T-helper 17 cell (primary cell): ENCODE results near the gene CHD1. TPM values are rescaled to one million over a fixed set of nuclear protein-coding genes. Genes with fewer than 3 reads are reported as not detected.
A peak's percentile ranks its signal among the peaks of the same experiment; 100 is the strongest.

Source experiments
- ATAC-seq: fragments of 150-1000 bp; cut with Tn5 transposase; 2 replicates; pipeline ENCODE4 v1.10.0; 2021; ENCODE audit warnings: mild to moderate bottlenecking, moderate library complexity
- DNase-seq, 3 donors: peaks; one replicate each; pipeline versions ENCODE4 v3.0.0 to v3.0.0-alpha.2; 2020 to 2021
- H3K9me3 ChIP-seq: one replicate; pipeline ENCODE4 v1.7.0; 2013; ENCODE audit warnings: low read length, mild to moderate bottlenecking; ENCODE audit not compliant: control insufficient read depth, poor library complexity, severe bottlenecking
- H3K27ac Mint-ChIP-seq: one replicate; pipeline ENCODE4 v1.8.0; 2022; ENCODE audit warnings: mild to moderate bottlenecking, moderate library complexity, mixed read lengths
- H3K27me3 Mint-ChIP-seq: one replicate; pipeline ENCODE4 v1.8.0; 2022; ENCODE audit warnings: mixed read lengths
- H3K36me3 Mint-ChIP-seq: one replicate; pipeline ENCODE4 v1.8.0; 2022; ENCODE audit warnings: low read depth, mixed read lengths
- H3K4me1 Mint-ChIP-seq: one replicate; pipeline ENCODE4 v1.8.0; 2022; ENCODE audit warnings: mild to moderate bottlenecking, mixed read lengths
- H3K4me3 Mint-ChIP-seq: one replicate; pipeline ENCODE4 v1.8.0; 2022; ENCODE audit warnings: mild to moderate bottlenecking, moderate library complexity, mixed read lengths
- total RNA-seq, 4 donors: library from RNA in 2 of 4; stranded (reverse) in 2 of 4; gene quantifications; one replicate each; pipeline ENCODE4 v1.2.3 and lab custom pipeline; 2022 to 2026

CHD1 gene
- total RNA-seq, 2 donors from 2014 or later: 170 to 199 TPM

DNA sequence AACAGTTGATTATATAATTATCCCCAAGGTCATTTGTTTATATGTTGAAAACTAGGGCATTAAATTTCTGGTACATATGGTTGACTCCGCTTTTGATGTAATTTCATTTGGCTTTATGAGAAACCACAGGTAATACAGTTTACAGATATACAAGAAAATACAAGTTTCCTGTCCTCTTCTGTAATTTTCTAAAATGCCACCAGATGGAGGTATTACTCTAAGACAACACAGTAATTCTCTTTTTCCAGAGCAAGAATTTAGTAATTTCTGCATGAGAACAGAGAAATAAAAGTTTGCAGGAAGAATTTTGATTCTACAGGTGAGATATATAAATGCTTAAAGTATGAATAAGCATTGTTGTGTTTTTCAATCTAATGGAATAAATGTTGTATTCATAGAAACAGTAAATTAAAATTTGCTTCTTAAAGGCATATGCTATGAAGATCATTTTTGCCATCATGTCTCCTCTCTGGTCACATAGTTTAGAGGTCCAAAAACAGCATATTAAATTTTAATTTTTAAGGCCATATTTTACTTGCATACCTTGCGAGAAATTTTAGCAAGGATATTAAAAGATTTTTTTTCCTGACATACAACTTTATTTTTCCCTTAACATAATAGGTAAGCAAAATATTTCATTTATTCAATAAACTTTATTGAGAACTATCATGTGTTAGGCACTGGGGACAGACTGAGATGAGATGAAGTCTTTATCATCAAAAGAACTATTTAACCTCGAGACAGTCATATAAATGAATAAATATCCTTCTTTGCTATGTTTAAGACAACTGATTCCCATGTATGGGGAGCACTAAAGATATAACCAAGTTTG lies 22.7 kb downstream of the CHD1 start:
- H3K4me1 Mint-ChIP-seq: peaks cover 35% of the 10 kb centered on the region
- H3K36me3 Mint-ChIP-seq: peaks cover 2% of the 10 kb centered on the region
- H3K4me3 Mint-ChIP-seq: no peak overlapping the region
- H3K27me3 Mint-ChIP-seq: no peaks in the 10 kb centered on the region
- ATAC-seq (peak; percentile 70), DNase-seq (no peak)
- no peaks in the 10 kb centered on the region for H3K9me3 ChIP-seq
- H3K27ac Mint-ChIP-seq: peak overlapping the region; percentile 87

- H3K27ac Mint-ChIP-seq: peak overlapping the region; percentile 14
- no peak for ATAC-seq
Observed at GRCh38 chr5:98904780-98905179, 24.0 kb downstream of the CHD1 start.

GRCh38 chr5:98902733-98903132 lies 26.1 kb downstream of the CHD1 start:
- DNase-seq: no peak
- H3K36me3 Mint-ChIP-seq: peaks cover 3% of the 10 kb centered on the region
- no peaks in the 10 kb centered on the region for H3K9me3 ChIP-seq
- no peaks in the 10 kb centered on the region for H3K27me3 Mint-ChIP-seq
- no peak for ATAC-seq
- H3K4me3 Mint-ChIP-seq: no peak overlapping the region
- no peak overlapping the region for H3K27ac Mint-ChIP-seq
- peaks cover 19% of the 10 kb centered on the region for H3K4me1 Mint-ChIP-seq

More at GRCh38 chr5:98904780-98905179, 24.0 kb downstream of the CHD1 start:
- H3K27me3 Mint-ChIP-seq: no peaks in the 10 kb centered on the region
- H3K36me3 Mint-ChIP-seq: peaks cover 6% of the 10 kb centered on the region
- DNase-seq: no peak
- H3K9me3 ChIP-seq: no peaks in the 10 kb centered on the region
- peaks cover 31% of the 10 kb centered on the region for H3K4me1 Mint-ChIP-seq
- H3K4me3 Mint-ChIP-seq: no peak overlapping the region

DNA sequence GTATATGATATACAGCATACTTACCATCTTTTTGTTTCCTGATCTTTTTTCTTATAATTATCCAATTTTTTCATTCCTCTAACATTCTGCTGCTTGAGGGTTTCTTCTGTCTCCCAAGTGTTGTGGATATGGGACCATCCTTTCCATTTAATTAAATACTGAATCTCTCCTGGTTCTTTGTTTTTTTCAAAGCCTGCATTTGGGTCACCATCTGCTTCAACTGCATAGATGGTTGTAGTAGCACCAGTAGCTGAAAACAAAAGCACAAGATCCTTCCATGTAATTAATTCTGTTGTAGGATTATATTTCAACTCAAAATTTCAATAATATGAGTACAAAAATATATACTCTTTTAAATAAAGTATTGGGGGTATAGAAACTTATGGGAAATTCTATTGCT lies 29.4 kb downstream of the CHD1 start:
- Mint-ChIP-seq H3K36me3 (peaks cover 6% of the 10 kb centered on the region), H3K4me3 (no peak overlapping the region), H3K27me3 (no peaks in the 10 kb centered on the region), H3K27ac (no peak overlapping the region), H3K4me1 (peaks cover 15% of the 10 kb centered on the region)
- DNase-seq (no peak), ATAC-seq (no peak)
- H3K9me3 ChIP-seq: no peaks in the 10 kb centered on the region

DNA sequence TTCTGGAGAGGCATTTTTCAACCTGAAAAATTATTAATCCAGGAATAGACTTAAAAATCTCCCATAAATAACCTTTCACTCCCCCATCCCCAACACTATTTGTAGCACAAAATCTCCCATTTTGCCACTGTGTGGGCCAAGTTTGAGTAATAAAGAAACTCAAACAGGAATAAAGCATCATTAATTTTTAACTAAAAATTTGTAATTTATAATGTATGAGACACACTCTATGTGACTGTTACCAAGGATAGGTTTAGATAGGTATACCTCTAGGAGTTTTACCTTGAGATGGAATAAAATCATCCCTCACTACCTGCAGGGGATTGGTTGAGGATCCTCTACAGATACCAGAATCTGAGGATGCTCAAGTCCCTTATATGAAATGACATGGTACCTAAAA lies 30.1 kb downstream of the CHD1 start:
- no peak overlapping the region for H3K4me3 Mint-ChIP-seq
- peaks cover 15% of the 10 kb centered on the region for H3K4me1 Mint-ChIP-seq
- no peaks in the 10 kb centered on the region for H3K9me3 ChIP-seq
- H3K27ac Mint-ChIP-seq: no peak overlapping the region
- peaks cover 6% of the 10 kb centered on the region for H3K36me3 Mint-ChIP-seq
- no peak for DNase-seq
- H3K27me3 Mint-ChIP-seq: no peaks in the 10 kb centered on the region
- no peak for ATAC-seq

DNA sequence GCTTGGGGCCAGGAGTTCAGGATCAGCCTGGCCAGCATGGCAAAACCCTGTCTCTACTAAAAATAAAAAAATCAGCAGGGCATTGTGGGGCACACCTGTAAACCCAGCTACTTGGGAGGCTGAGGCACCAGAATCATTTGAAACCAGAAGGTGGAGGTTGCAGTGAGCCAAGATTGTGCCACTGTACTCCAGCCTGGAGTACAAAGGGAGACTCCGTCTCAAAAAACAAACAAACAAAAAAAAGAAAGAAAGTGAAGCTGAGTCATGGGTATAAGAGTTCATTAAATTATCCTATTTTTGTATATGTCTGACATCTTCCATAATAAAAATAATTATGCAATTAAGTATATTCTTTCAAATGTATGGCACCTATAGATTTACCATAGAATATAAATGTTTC lies 37.2 kb downstream of the CHD1 start:
- DNase-seq (no peak), ATAC-seq (no peak)
- peaks cover 2% of the 10 kb centered on the region for H3K4me1 Mint-ChIP-seq
- H3K4me3 Mint-ChIP-seq: no peak overlapping the region
- H3K27me3 Mint-ChIP-seq: no peaks in the 10 kb centered on the region
- H3K36me3 Mint-ChIP-seq: peaks cover 2% of the 10 kb centered on the region
- H3K9me3 ChIP-seq: no peaks in the 10 kb centered on the region
- peak overlapping the region; percentile 57 for H3K27ac Mint-ChIP-seq

- DNase-seq (no peak), ATAC-seq (no peak)
- peak overlapping the region; percentile 75 for H3K27ac Mint-ChIP-seq
- peaks cover 10% of the 10 kb centered on the region for H3K36me3 Mint-ChIP-seq
- H3K4me1 Mint-ChIP-seq: peaks cover 12% of the 10 kb centered on the region
- no peak overlapping the region for H3K4me3 Mint-ChIP-seq
- no peaks in the 10 kb centered on the region for H3K27me3 Mint-ChIP-seq
- no peaks in the 10 kb centered on the region for H3K9me3 ChIP-seq
Observed at GRCh38 chr5:98880598-98880997, 48.2 kb downstream of the CHD1 start.

GRCh38 chr5:98880151-98880550 lies 48.7 kb downstream of the CHD1 start:
- no peak overlapping the region for H3K4me3 Mint-ChIP-seq
- DNase-seq (no peak), ATAC-seq (peak; percentile 23)
- H3K9me3 ChIP-seq: no peaks in the 10 kb centered on the region
- H3K27ac Mint-ChIP-seq: peak overlapping the region; percentile 75
- no peaks in the 10 kb centered on the region for H3K27me3 Mint-ChIP-seq
- H3K4me1 Mint-ChIP-seq: peaks cover 12% of the 10 kb centered on the region
- H3K36me3 Mint-ChIP-seq: peaks cover 10% of the 10 kb centered on the region

DNA sequence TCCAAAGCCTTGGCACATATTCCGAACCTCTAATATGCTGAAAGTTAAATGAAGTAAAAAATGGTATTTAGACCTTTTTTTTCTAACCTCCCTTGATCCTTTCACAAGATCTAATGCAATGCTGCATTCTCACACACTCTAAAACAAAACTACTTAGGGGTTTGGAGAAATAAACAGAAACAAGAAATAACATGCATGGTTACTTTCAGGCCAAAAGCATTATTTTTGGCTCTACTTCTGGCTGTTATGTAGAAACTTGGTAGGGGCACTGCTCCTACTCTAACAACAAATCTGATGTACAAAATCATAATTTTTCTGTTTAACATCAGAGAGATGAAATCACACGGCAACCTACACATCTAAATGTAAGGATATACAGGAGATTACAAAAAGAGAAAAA lies 51.2 kb downstream of the CHD1 start:
- H3K9me3 ChIP-seq: no peaks in the 10 kb centered on the region
- H3K27me3 Mint-ChIP-seq: no peaks in the 10 kb centered on the region
- DNase-seq: no peak
- peaks cover 11% of the 10 kb centered on the region for H3K4me1 Mint-ChIP-seq
- H3K4me3 Mint-ChIP-seq: no peak overlapping the region
- H3K36me3 Mint-ChIP-seq: peaks cover 10% of the 10 kb centered on the region
- no peak overlapping the region for H3K27ac Mint-ChIP-seq
- ATAC-seq: no peak

- Mint-ChIP-seq H3K27me3 (no peaks in the 10 kb centered on the region), H3K27ac (no peak overlapping the region), H3K4me1 (peaks cover 5% of the 10 kb centered on the region), H3K36me3 (peaks cover 2% of the 10 kb centered on the region), H3K4me3 (no peak overlapping the region)
- ATAC-seq (no peak), DNase-seq (no peak)
- no peaks in the 10 kb centered on the region for H3K9me3 ChIP-seq
Observed at GRCh38 chr5:98872674-98873073, 56.1 kb downstream of the CHD1 start.

GRCh38 chr5:98865690-98866089 lies 63.1 kb downstream of the CHD1 start:
- H3K4me3 Mint-ChIP-seq: no peak overlapping the region
- peaks cover 11% of the 10 kb centered on the region for H3K36me3 Mint-ChIP-seq

DNA sequence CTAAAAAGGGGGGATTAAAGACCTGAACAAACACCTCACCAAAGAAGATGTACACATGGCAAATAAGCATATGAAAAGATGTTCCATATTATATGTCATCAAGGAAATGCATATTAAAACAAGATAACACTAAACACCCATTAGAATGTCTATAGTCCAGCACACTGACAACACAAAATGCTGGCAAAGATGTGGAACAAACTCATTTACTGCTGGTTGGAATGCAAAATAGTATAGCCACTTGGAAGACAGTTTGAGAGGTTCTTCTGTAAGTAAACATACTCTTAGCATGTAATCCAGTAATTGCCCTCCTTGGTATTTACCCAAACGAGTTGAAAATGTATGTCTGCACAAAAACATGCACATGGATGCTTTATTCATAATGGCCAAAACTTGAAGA lies 81.8 kb downstream of the CHD1 start:
- Mint-ChIP-seq H3K27ac (no peak overlapping the region), H3K4me1 (no peaks in the 10 kb centered on the region), H3K36me3 (no peaks in the 10 kb centered on the region), H3K4me3 (no peak overlapping the region), H3K27me3 (no peaks in the 10 kb centered on the region)
- ATAC-seq (no peak), DNase-seq (no peak)
- H3K9me3 ChIP-seq: no peaks in the 10 kb centered on the region

More at GRCh38 chr5:98865690-98866089, 63.1 kb downstream of the CHD1 start:
- no peak for DNase-seq
- H3K4me1 Mint-ChIP-seq: peaks cover 10% of the 10 kb centered on the region
- peak overlapping the region; percentile 80 for H3K27ac Mint-ChIP-seq
- no peaks in the 10 kb centered on the region for H3K27me3 Mint-ChIP-seq
- no peaks in the 10 kb centered on the region for H3K9me3 ChIP-seq
- no peak for ATAC-seq

DNA sequence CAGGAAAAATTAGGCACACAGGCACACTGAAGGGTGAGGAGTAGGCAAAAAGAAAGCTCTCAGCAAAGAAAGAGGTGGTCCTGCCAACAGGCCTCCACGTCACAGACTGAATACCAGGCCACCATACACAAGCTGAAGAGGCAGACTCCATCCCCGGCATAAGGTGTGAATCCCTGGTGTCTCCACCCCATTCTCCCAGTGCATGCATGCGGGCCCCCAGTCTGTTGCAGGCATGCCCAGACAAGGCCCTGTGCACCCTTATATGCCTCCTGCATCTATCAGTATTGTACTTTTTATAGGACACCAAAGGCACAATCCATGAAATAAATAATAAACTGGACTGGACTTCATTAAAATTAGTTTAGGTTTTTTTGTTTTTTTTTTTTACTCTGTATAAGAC lies 82.3 kb downstream of the CHD1 start:
- no peaks in the 10 kb centered on the region for H3K9me3 ChIP-seq
- DNase-seq (no peak), ATAC-seq (no peak)
- H3K36me3 Mint-ChIP-seq: no peaks in the 10 kb centered on the region
- no peaks in the 10 kb centered on the region for H3K4me1 Mint-ChIP-seq
- H3K27ac Mint-ChIP-seq: no peak overlapping the region
- no peak overlapping the region for H3K4me3 Mint-ChIP-seq
- no peaks in the 10 kb centered on the region for H3K27me3 Mint-ChIP-seq

GRCh38 chr5:98845878-98846277 lies 82.9 kb downstream of the CHD1 start:
- no peaks in the 10 kb centered on the region for H3K36me3 Mint-ChIP-seq
- H3K4me1 Mint-ChIP-seq: no peaks in the 10 kb centered on the region
- no peak for ATAC-seq
- H3K9me3 ChIP-seq: no peaks in the 10 kb centered on the region
- no peak for DNase-seq
- H3K27me3 Mint-ChIP-seq: no peaks in the 10 kb centered on the region
- H3K4me3 Mint-ChIP-seq: no peak overlapping the region
- no peak overlapping the region for H3K27ac Mint-ChIP-seq
